Hepatocyte (in vitro differentiated cells): ENCODE results near the gene SOST. TPM values are rescaled to one million over a fixed set of nuclear protein-coding genes. Genes with fewer than 3 reads are reported as not detected.

ENCODE experiments used
- DNase-seq: peaks from one replicate; pipeline ENCODE4 v3.0.0-alpha.2; 2016; ENCODE audit warnings: low spot score
- H2AFZ ChIP-seq: fragments of 200-600 bp; sonication (generic); 2 replicates; pipeline ENCODE4 v1.6.0; 2016; ENCODE audit warnings: antibody characterized with exemption, mild to moderate bottlenecking
- H3K27ac ChIP-seq: fragments of 200-600 bp; sonication (generic); 2 replicates; pipeline ENCODE4 v1.5.1; 2016; ENCODE audit warnings: mild to moderate bottlenecking
- H3K27me3 ChIP-seq: fragments of 200-600 bp; sonication (generic); 2 replicates; pipeline ENCODE4 v1.6.1; 2016
- H3K36me3 ChIP-seq: fragments of 200-600 bp; sonication (generic); replicated peaks from 2 replicates; pipeline ENCODE4 v1.5.1; 2016; ENCODE audit warnings: low read depth; ENCODE audit not compliant: insufficient read depth
- H3K4me1 ChIP-seq: fragments of 200-600 bp; sonication (generic); 2 replicates; pipeline ENCODE4 v1.5.1; 2016; ENCODE audit warnings: mild to moderate bottlenecking, moderate library complexity; ENCODE audit not compliant: insufficient read depth
- H3K4me2 ChIP-seq: fragments of 200-600 bp; sonication (generic); 2 replicates; pipeline ENCODE4 v1.6.0; 2016
- H3K4me3 ChIP-seq: fragments of 200-600 bp; sonication (generic); 2 replicates; pipeline ENCODE4 v1.5.1; 2016; ENCODE audit warnings: mild to moderate bottlenecking
- H3K79me2 ChIP-seq: fragments of 200-600 bp; sonication (generic); 2 replicates; pipeline ENCODE4 v1.6.0; 2017; ENCODE audit warnings: mild to moderate bottlenecking
- H3K9me2 ChIP-seq: fragments of 200-600 bp; sonication (generic); replicated peaks from 2 replicates; pipeline ENCODE4 v1.6.0; 2017; ENCODE audit warnings: mild to moderate bottlenecking; ENCODE audit not compliant: insufficient read depth
- H3K9me3 ChIP-seq: fragments of 200-600 bp; sonication (generic); 2 replicates; pipeline ENCODE4 v1.5.1; 2016; ENCODE audit warnings: low read depth, mild to moderate bottlenecking
- H4K20me1 ChIP-seq: fragments of 200-600 bp; sonication (generic); 2 replicates; pipeline ENCODE4 v1.6.0; 2016; ENCODE audit warnings: mild to moderate bottlenecking; ENCODE audit not compliant: insufficient read depth, poor library complexity, severe bottlenecking
- CTCF ChIP-seq: fragments of 200-600 bp; sonication (generic); IDR thresholded peaks from 2 replicates; pipeline ENCODE4 v1.5.1; 2016; ENCODE audit warnings: antibody characterized with exemption, mild to moderate bottlenecking; ENCODE audit not compliant: poor library complexity
- EZH2 ChIP-seq: fragments of 200-600 bp; sonication (generic); IDR thresholded peaks from 2 replicates; pipeline ENCODE4 v1.6.1; 2016; ENCODE audit warnings: antibody characterized with exemption, mild to moderate bottlenecking, borderline replicate concordance
- EZH2phosphoT487 ChIP-seq: fragments of 200-600 bp; sonication (generic); IDR thresholded peaks from one replicate; pipeline ENCODE4 v1.6.1; 2018; ENCODE audit warnings: antibody characterized with exemption, mild to moderate bottlenecking, low read depth, moderate library complexity; ENCODE audit not compliant: unreplicated experiment, severe bottlenecking
- WGBS: methylation state at CpG from one replicate; pipeline ENCODE4 v1.1.6; 2016; ENCODE audit warnings: low lambda C conversion rate; ENCODE audit errors: missing lambda C conversion rate; 5-methylcytosine and 5-hydroxymethylcytosine counted together
- polyA plus RNA-seq: library from polyadenylated mRNA; unstranded; fragments of >200 nt; fragmentation: Nextera tagmentation; extraction: Ambion mirVana; gene quantifications from 2 replicates; pipeline ENCODE4 v1.2.1, GENCODE V29; 2016
- total RNA-seq: library from RNA; depleted of rRNA; stranded (reverse); fragments of >200 nt; gene quantifications from 2 replicates; pipeline ENCODE4 v1.2.3, GENCODE V29; 2014

The SOST gene
- total and polyA plus RNA-seq, 2 experiments from 2014 or later: not detected

GRCh38 chr17:43766413-43767052 lies 7.9 kb upstream of the SOST start:
- 49% methylated on average over 7 of the region's 7 CpGs for WGBS
- no peak overlapping the region for H2AFZ ChIP-seq
- no peak overlapping the region for H3K4me2 ChIP-seq
- TF ChIP-seq EZH2 (no peak), CTCF (peak; percentile 63)
- H3K4me1 ChIP-seq: no peaks in the 10 kb centered on the region
- H3K9me2 ChIP-seq: no peaks in the 10 kb centered on the region
- no peaks in the 10 kb centered on the region for H3K9me3 ChIP-seq
- H3K27me3 ChIP-seq: no peaks in the 10 kb centered on the region
- no peaks in the 10 kb centered on the region for H3K79me2 ChIP-seq
- DNase-seq: peak; percentile 58
- H3K27ac ChIP-seq: no peak overlapping the region
- no peaks in the 10 kb centered on the region for H3K36me3 ChIP-seq
- H4K20me1 ChIP-seq: no peaks in the 10 kb centered on the region
- H3K4me3 ChIP-seq: no peak overlapping the region

- Histone ChIP-seq H3K9me3 (no peaks in the 10 kb centered on the region), H2AFZ (no peak overlapping the region), H3K27ac (peak overlapping the region; percentile 39), H3K79me2 (no peaks in the 10 kb centered on the region), H3K9me2 (no peaks in the 10 kb centered on the region), H3K4me3 (no peak overlapping the region), H3K4me2 (no peak overlapping the region), H4K20me1 (no peaks in the 10 kb centered on the region), H3K36me3 (no peaks in the 10 kb centered on the region), H3K27me3 (peaks cover 22% of the 10 kb centered on the region), H3K4me1 (no peaks in the 10 kb centered on the region)
- peak; percentile 96 for DNase-seq
- WGBS: 2% methylated on average over 10 of the region's 10 CpGs
- TF ChIP-seq EZH2phosphoT487 (no peak), CTCF (peak; percentile 100), EZH2 (no peak)
Observed at GRCh38 chr17:43760254-43760852, 1.8 kb upstream of the SOST start.

GRCh38 chr17:43759836-43760235 lies 1.2 kb upstream of the SOST start:
- no peaks in the 10 kb centered on the region for H4K20me1 ChIP-seq
- no peak overlapping the region for H2AFZ ChIP-seq
- H3K27ac ChIP-seq: no peak overlapping the region
- H3K36me3 ChIP-seq: no peaks in the 10 kb centered on the region
- no peaks in the 10 kb centered on the region for H3K9me2 ChIP-seq
- no peaks in the 10 kb centered on the region for H3K79me2 ChIP-seq
- no peak for DNase-seq
- H3K4me2 ChIP-seq: no peak overlapping the region
- peaks cover 2% of the 10 kb centered on the region for H3K4me1 ChIP-seq
- TF ChIP-seq EZH2phosphoT487 (no peak), EZH2 (no peak), CTCF (no peak)
- no peak overlapping the region for H3K4me3 ChIP-seq
- peaks cover 27% of the 10 kb centered on the region for H3K27me3 ChIP-seq
- H3K9me3 ChIP-seq: no peaks in the 10 kb centered on the region
- WGBS: 53% methylated on average over 5 of the region's 7 CpGs
